CD4-positive, alpha-beta T cell treated with Interleukin-4 for 4 hours (primary cell): Measurements from ENCODE around the gene B9D1.

Source experiments
- DNase-seq: peaks from one replicate; pipeline ENCODE4 v3.0.0-alpha.2; 2020

The B9D1 gene

DNA sequence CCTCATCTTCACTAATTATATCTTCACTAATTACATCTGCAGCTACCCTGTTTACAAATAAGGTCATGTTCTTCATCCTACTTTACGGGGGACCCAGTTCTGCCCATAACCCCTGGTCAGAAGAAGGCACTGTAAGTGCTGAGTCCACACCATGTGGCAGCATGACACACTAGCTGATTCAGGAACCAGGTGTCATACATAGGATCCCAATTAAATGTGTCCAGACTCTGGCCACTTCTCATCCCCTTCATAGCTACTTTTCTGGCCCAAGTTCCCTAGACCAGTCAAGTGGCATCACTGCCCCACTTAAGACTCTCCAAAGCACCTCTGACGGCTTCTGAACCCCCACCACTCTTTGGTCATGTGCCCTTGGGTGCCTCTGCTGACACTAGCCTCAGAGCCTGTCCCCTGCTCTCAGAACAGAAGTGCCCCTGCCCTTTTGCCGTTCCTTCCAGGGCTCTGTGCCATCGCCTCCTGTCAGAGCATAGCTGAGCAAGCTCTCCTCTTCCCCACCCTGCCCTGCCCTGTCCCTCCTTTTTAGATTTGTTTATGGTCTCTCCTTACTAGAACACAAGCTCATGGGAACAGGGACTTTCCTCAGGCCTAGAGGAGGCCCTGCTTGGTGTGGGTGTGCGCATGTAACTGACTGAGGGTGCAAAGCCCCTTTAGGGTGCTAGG, 61.1 kb downstream of the B9D1 start:
- no peak for DNase-seq

GRCh38 chr17:19299866-19300265, 62.7 kb downstream of the B9D1 start:
- no peak for DNase-seq

DNA sequence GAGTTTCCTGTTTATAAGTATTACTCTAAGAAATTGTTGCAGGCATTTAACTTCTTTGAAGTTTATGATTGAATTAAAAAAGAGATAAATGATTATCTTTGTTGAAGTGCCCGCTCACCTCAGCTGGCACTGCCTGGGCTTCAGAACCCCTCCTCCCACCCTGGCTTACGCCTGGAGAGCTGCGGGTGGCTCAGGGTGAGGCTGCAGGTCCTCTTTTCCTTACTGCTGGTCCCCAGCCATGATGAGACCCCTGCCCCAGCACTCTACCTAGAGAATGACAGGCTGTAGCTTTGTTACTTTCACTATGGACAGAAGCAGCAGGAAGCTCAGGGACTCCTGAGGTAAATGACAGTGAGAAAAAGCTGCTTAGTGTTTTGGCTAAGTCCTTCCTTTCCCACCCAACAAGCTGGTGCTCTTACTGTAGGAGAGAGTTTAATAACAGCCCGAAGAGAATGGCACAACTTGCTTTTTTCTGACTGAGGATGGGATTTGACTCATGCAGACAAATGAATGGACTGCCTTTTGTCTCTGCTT, 63.2 kb downstream of the B9D1 start:
- DNase-seq, result no peak

GRCh38 chr17:19298569-19299213, 63.8 kb downstream of the B9D1 start:
- DNase-seq, result no peak

DNA sequence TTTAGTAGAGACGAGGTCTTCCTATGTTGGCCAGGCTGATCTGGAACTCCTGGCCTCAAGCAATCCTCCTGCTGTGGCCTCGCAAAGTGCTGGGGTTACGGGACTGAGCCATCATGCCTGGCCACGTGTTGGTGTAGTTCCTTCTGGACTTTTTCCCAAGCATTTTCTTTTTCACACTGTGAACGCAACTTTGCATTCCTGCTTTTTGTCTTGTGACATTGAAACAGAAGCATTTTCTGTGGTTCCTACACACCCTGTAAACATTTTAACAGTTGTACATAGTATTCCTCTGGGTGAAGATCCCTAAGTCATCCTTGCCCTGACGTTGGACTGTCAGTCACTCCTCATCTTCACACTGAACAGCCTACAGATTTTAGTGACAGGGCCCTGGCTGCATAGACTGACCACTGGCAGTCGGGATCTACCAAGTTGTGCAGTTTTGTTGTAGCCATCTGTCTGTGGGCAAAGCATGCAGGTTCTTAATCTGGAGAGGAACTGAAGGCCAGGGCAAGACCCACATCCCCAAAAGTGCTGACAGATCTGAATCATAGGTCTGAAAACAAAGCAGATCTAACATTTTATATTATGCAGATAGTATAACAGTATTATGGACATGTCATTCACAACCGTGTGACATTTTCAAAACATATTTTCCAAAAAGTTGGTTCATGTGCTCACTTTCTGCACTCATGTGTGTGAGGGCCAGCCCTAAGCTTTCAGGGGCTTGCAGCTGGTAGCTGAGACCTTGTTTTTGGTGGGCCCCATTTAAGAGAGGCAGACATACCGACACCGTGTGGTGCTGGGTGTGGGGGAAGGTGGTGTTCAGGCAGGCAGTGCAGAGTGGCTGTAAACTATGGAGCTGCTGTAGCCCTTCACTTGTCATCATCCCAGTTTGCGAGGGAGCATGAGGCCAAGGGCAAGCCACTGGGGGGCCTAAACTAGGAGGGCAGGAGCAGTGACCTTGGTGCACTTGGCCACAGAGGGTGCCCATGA, 65.4 kb downstream of the B9D1 start:
- DNase-seq, result no peak

GRCh38 chr17:19295473-19296135, 66.9 kb downstream of the B9D1 start:
- no peak for DNase-seq

- DNase-seq, result no peak
Measured at GRCh38 chr17:19294443-19294842, 68.1 kb downstream of the B9D1 start.
